Measurements from ENCODE around the gene FAM9C. TPM values are rescaled to one million over a fixed set of nuclear protein-coding genes. Genes with fewer than 3 reads are reported as not detected.

The FAM9C gene
- total RNA-seq, 1 donor from 2014 or later, result not detected

- no peak for TF ChIP-seq CTCF (IDR thresholded peaks at IDR 0.05)
- H3K4me1 ChIP-seq, result no peaks in the 10 kb centered on the region
- H3K9me3 ChIP-seq, result no peaks in the 10 kb centered on the region
- intact Hi-C loops (cut with DNase I), result no loop called here
- no peaks in the 10 kb centered on the region for H3K36me3 ChIP-seq
- no peak for DNase-seq (ENCODE audit: low spot score in 2 of 2)
- no peaks in the 10 kb centered on the region for H3K27me3 ChIP-seq
- H3K27ac ChIP-seq, result no peak overlapping the region
- H3K4me3 ChIP-seq, result no peak overlapping the region
Observed at GRCh38 chrX:13015536-13016236, 28.7 kb downstream of the FAM9C start.

DNA sequence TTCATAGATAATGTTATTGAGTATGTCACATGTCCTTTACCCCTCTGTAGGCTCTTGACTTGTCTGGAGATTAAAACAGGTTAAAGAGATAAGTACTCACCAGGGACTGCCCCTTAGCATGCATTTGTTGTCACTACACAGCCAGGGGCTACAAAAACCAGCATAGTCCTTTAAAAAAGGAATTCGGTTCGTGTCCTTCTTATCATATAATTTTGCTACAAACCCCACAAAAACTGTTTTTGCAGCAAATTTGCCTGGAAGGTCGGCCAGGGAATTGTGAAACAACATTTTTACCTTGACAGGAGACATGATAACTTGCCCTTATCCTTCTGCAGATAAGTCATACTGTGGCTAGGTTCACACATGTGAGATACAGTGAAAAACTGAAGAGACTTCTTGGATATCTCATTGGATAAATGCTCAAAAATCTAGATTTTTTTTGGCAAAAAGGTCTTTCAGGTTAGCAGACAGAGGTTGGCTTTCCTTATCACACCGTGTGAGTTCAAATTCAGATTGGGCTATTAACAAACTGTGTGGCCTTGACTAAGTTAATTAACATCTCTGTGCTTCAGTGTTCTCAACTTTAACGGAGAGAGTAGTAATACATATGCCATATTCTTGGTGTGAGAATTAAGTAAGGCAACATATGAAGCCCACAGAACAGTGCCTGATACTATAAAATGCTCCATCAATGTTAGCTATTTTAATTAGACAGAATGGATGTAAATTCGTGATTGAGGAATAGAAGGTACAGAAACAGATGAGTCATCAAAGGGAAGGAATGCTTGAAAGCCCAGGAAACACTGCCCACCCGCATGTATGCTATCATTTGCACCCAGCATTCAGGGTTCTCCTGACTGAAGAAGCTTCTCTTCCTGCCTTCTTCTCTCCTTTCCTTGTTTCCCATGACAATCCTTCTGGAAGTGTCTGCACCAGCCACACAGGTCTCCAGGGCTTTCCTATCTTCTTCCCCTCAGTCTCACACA is 30.0 kb downstream of the FAM9C start:
- H3K27me3 ChIP-seq, result no peaks in the 10 kb centered on the region
- H3K27ac ChIP-seq, result no peak overlapping the region
- intact Hi-C loops (cut with DNase I), result no loop called here
- H3K9me3 ChIP-seq, result no peaks in the 10 kb centered on the region
- no peaks in the 10 kb centered on the region for H3K36me3 ChIP-seq
- H3K4me1 ChIP-seq, result no peaks in the 10 kb centered on the region
- DNase-seq (ENCODE audit: low spot score in 2 of 2), result no peak
- TF ChIP-seq CTCF (IDR thresholded peaks at IDR 0.05), result no peak
- no peak overlapping the region for H3K4me3 ChIP-seq

DNA sequence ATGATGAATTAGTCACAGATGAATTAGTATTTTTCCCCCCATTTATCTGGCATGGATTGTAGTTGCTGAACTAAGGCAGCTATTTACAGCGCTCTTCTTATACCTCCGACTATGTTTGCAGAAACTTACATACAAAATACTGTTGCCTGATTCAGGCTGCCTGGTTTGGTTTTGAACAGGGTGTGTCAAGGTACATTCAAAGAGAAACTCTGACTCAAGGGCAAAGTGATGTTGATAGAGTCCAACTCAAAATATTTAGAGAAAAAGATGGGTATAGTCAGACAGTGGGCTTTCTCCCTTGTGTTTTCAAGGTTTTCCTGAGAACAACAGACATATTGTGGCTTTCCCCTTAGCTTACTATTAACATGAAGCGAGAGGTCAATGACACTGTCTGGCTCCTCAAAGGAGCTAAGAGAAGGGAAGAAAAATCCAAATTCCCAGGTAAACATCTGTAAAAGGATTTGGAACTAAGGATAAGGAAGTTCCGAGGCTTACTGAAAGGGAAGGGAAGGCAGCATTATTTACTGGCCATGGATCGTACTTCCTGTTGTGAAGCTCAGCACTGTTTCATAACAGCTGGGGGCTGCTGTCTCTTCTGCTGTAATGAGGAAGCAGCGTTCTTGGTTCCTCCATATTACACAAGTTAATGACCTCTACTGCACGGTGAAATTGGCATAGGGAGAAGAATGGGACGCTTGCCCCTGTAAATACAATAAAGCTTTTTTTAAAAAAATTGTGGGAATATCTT is 30.9 kb downstream of the FAM9C start:
- DNase-seq (ENCODE audit: low spot score in 2 of 2), result no peak
- no peaks in the 10 kb centered on the region for H3K27me3 ChIP-seq

DNA sequence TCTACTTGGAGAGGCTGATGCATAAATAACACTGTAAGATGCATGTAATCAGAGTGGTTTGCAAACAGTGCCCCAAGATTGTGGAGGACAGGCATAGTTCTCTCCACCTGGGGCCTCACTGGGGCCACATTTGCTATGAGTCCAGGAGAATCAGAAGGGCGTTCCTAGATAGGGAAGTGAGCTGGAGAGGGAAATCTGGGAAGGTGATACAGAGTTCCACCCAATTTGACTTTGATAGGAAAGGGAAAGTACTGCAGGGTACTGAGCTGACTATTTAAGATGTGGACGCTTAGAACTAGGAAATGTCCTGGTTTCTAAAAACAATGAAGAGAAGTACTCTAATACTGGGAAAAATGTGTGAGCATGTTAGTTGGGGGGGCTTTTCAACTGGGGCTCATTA is 33.9 kb downstream of the FAM9C start:
- Histone ChIP-seq H3K27me3 (no peaks in the 10 kb centered on the region), H3K4me3 (no peak overlapping the region), H3K9me3 (no peaks in the 10 kb centered on the region), H3K27ac (no peak overlapping the region), H3K36me3 (no peaks in the 10 kb centered on the region), H3K4me1 (peaks cover 0 to 15% of the 10 kb centered on the region in 2 donors)
- TF ChIP-seq CTCF (IDR thresholded peaks at IDR 0.05), result no peak
- no peak for DNase-seq (ENCODE audit: low spot score in 2 of 2)
- intact Hi-C loops (cut with DNase I), result no loop called here

More for the DNA sequence above, 30.9 kb downstream of the FAM9C start:
- intact Hi-C loops (cut with DNase I), result no loop called here
- no peak for TF ChIP-seq CTCF (IDR thresholded peaks at IDR 0.05)
- H3K4me1 ChIP-seq, result no peaks in the 10 kb centered on the region
- no peak overlapping the region for H3K4me3 ChIP-seq
- H3K27ac ChIP-seq, result no peak overlapping the region
- no peaks in the 10 kb centered on the region for H3K9me3 ChIP-seq
- no peaks in the 10 kb centered on the region for H3K36me3 ChIP-seq

DNA sequence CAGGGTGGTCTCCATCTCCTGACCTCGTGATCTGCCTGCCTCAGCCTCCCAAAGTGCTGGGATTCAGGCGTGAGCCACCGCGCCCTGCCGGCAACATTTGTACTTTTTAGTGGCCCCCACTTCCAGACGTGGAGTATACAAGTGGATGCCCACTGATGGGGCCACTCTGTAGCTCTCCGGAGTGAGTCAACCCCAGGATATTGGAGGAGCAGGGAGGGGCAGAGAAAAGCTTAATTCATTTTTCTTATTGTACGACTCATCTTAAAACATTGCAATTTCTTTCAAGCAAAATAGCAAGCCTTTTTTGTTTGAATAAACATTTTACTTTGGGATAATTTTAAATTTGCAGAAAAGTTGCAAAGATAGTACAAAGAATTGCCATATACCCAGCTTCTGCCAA is 34.6 kb downstream of the FAM9C start:
- no peaks in the 10 kb centered on the region for H3K27me3 ChIP-seq
- no peak for DNase-seq (ENCODE audit: low spot score in 2 of 2)
- no peaks in the 10 kb centered on the region for H3K36me3 ChIP-seq
- no peak overlapping the region for H3K4me3 ChIP-seq
- peak overlapping the region in 1 of 2 donors; percentile 35 for H3K27ac ChIP-seq
- TF ChIP-seq CTCF (IDR thresholded peaks at IDR 0.05), result no peak
- peaks cover 0 to 15% of the 10 kb centered on the region in 2 donors for H3K4me1 ChIP-seq
- no peaks in the 10 kb centered on the region for H3K9me3 ChIP-seq
- intact Hi-C loops (cut with DNase I), result loop anchor here (5.0 kb wide), 1 partner anchor 67 kb away; no protein-coding TSS in a partner anchor

All from ascending aorta (tissue), 2 donors.